Measurements from ENCODE around the gene TSHZ2. TPM values are rescaled to one million over a fixed set of nuclear protein-coding genes. Genes with fewer than 3 reads are reported as not detected.

TSHZ2 gene
- total RNA-seq, 1 donor from 2014 or later: 22.9 TPM

DNA sequence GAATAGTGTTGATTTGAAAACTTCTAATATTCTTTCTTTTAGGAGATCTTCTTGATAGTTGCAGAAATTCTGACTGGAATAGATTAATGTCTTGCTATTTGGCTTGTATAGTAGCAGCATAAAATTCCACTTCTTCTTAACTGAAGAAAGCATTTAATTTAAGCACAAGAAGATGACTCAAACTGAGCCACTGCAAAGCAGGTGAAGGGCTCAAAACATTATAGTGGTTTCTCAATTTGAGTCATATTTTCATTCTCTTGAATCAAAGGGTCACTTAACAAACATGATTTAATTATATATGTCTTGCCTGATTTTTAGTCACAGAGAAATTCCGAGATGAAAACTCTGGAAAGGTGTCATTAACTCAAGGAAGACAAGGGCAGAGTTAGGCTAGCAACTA, 382.2 kb downstream of the TSHZ2 start:
- TF ChIP-seq, protein P1, sequence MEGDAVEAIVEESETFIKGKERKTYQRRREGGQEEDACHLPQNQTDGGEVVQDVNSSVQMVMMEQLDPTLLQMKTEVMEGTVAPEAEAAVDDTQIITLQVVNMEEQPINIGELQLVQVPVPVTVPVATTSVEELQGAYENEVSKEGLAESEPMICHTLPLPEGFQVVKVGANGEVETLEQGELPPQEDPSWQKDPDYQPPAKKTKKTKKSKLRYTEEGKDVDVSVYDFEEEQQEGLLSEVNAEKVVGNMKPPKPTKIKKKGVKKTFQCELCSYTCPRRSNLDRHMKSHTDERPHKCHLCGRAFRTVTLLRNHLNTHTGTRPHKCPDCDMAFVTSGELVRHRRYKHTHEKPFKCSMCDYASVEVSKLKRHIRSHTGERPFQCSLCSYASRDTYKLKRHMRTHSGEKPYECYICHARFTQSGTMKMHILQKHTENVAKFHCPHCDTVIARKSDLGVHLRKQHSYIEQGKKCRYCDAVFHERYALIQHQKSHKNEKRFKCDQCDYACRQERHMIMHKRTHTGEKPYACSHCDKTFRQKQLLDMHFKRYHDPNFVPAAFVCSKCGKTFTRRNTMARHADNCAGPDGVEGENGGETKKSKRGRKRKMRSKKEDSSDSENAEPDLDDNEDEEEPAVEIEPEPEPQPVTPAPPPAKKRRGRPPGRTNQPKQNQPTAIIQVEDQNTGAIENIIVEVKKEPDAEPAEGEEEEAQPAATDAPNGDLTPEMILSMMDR (IDR thresholded peaks at IDR 0.05; ENCODE audit: unreplicated experiment): no peak
- Mint-ChIP-seq H3K4me1 (ENCODE audit: low read depth) (no peaks in the 10 kb centered on the region), H3K36me3 (ENCODE audit: insufficient read depth) (peaks cover 8% of the 10 kb centered on the region), H3K27me3 (no peaks in the 10 kb centered on the region), H3K27ac (no peak overlapping the region), H3K9me3 (ENCODE audit: low read depth) (peaks cover 7% of the 10 kb centered on the region), H3K4me3 (ENCODE audit: low read depth) (no peak overlapping the region)
- no peak for DNase-seq (ENCODE audit: low spot score, unreplicated experiment)

DNA sequence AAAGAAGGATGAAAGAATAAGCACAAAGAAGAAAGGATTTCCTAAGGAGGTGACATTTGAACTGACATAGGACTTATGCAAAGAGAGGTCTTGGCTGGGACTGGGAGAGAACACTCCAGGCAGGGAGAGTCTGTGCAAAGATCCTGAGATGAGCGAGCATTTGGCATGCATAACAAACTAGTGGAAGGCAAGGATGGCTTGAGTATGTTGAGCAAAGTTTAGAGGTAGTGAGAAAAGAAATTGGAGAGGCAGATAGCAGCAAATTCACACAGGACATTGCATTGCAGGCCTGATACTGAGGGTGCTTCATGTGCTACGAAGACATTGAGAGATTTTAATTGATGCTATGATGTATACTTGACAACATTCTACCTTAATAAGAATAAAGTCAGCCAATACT, 383.6 kb downstream of the TSHZ2 start:
- no peak for DNase-seq (ENCODE audit: low spot score, unreplicated experiment)
- TF ChIP-seq, protein P1 (IDR thresholded peaks at IDR 0.05; ENCODE audit: unreplicated experiment): no peak
- H3K27me3 Mint-ChIP-seq: no peaks in the 10 kb centered on the region
- H3K36me3 Mint-ChIP-seq (ENCODE audit: insufficient read depth): peaks cover 8% of the 10 kb centered on the region
- H3K4me1 Mint-ChIP-seq (ENCODE audit: low read depth): no peaks in the 10 kb centered on the region
- H3K4me3 Mint-ChIP-seq (ENCODE audit: low read depth): no peak overlapping the region
- H3K9me3 Mint-ChIP-seq (ENCODE audit: low read depth): peaks cover 7% of the 10 kb centered on the region
- no peak overlapping the region for H3K27ac Mint-ChIP-seq

DNA sequence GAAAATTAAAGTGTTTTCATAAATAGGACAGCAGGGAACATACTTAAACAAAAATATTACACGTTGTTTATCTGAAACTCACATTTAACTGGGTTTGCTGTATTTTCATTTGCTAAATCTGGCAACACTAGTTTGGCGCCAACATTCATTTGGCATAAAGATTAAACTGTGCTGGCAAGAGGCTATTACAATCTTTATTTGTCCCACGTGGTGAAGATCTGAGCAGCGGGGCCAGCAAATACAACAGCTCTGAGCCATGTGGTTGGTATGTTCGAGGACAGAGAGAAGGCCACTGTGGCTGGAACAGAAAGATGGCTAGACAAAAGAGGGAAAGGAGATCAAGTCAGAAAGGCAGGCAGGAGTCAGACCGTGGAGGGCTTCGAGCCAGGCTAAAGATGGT, 387.3 kb downstream of the TSHZ2 start:
- Mint-ChIP-seq H3K4me1 (ENCODE audit: low read depth) (no peaks in the 10 kb centered on the region), H3K27me3 (no peaks in the 10 kb centered on the region), H3K27ac (no peak overlapping the region), H3K4me3 (ENCODE audit: low read depth) (no peak overlapping the region), H3K9me3 (ENCODE audit: low read depth) (peaks cover 7% of the 10 kb centered on the region), H3K36me3 (ENCODE audit: insufficient read depth) (peaks cover 8% of the 10 kb centered on the region)
- TF ChIP-seq, protein P1 (IDR thresholded peaks at IDR 0.05; ENCODE audit: unreplicated experiment): no peak
- DNase-seq (ENCODE audit: low spot score, unreplicated experiment): no peak

DNA sequence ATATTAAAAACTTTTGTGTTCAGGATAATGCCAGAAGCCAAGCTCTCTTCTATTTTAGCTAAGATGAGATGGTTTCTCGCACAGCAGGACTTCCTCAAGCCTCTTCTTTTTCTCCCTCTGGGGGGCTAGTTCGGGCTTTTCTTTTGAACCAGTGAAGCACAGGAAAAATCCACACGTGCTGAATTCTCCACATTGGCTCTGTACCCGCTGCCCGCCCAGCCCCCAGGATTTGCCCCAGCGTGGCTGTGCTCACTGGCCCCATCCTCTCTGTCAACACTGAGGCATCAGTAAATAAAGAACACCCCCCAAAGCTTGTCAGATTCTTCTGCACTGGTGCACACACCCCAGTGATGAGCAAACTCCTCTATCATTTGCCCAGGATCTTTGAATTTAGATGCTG, 388.7 kb downstream of the TSHZ2 start:
- Mint-ChIP-seq H3K4me3 (ENCODE audit: low read depth) (no peak overlapping the region), H3K36me3 (ENCODE audit: insufficient read depth) (peaks cover 3% of the 10 kb centered on the region), H3K9me3 (ENCODE audit: low read depth) (peaks cover under 1% of the 10 kb centered on the region), H3K27ac (no peak overlapping the region), H3K4me1 (ENCODE audit: low read depth) (no peaks in the 10 kb centered on the region), H3K27me3 (no peaks in the 10 kb centered on the region)
- no peak for DNase-seq (ENCODE audit: low spot score, unreplicated experiment)
- TF ChIP-seq, protein P1 (IDR thresholded peaks at IDR 0.05; ENCODE audit: unreplicated experiment): no peak

DNA sequence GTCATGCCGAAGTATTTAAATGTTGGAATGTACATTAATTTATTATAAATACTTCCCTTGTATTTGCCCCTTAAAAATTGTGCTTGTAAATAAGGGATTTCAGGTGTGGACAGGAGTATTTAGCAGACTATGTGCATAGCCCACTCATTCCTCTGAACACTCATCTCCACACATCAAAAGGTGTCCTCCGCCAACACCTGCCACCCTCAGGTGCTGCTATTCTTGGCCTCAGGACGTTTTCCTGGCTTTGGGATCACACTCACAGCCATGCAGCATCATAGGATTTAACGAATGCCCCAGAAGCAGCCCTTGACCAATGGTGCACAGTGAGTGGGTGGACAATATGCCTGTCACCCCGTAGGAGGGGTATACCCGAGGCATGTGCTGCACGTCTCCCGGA, 390.6 kb downstream of the TSHZ2 start:
- H3K36me3 Mint-ChIP-seq (ENCODE audit: insufficient read depth): no peaks in the 10 kb centered on the region
- H3K4me1 Mint-ChIP-seq (ENCODE audit: low read depth): no peaks in the 10 kb centered on the region
- no peak overlapping the region for H3K27ac Mint-ChIP-seq
- no peaks in the 10 kb centered on the region for H3K27me3 Mint-ChIP-seq
- H3K4me3 Mint-ChIP-seq (ENCODE audit: low read depth): no peak overlapping the region
- TF ChIP-seq, protein P1 (IDR thresholded peaks at IDR 0.05; ENCODE audit: unreplicated experiment): no peak
- DNase-seq (ENCODE audit: low spot score, unreplicated experiment): no peak
- no peaks in the 10 kb centered on the region for H3K9me3 Mint-ChIP-seq (ENCODE audit: low read depth)

Data from progenitor cell of endocrine pancreas (in vitro differentiated cells).